Mammary epithelial cell (primary cell): Measurements from ENCODE around the gene TRIM23.

ENCODE experiments used
- EZH2 ChIP-seq: IDR thresholded peaks from 2 replicates; pipeline ENCODE4 v1.6.1; 2012; ENCODE audit warnings: low read length, inconsistent platforms, borderline replicate concordance
- TF ChIP-seq, protein P1 (sequence below), 2 donors: IDR thresholded peaks in 1 of 2; conservative IDR thresholded peaks in 1 of 2; 2 replicates each; pipeline ENCODE4 v1.5.1; 2011 to 2012; ENCODE audit warnings: inconsistent platforms in 2 of 2, low read length in 2 of 2, mild to moderate bottlenecking in 2 of 2, control low read depth in 1 of 2, low read depth in 1 of 2; ENCODE audit not compliant: insufficient read depth in 1 of 2; ENCODE audit errors: extremely low read depth in 1 of 2

DNA sequence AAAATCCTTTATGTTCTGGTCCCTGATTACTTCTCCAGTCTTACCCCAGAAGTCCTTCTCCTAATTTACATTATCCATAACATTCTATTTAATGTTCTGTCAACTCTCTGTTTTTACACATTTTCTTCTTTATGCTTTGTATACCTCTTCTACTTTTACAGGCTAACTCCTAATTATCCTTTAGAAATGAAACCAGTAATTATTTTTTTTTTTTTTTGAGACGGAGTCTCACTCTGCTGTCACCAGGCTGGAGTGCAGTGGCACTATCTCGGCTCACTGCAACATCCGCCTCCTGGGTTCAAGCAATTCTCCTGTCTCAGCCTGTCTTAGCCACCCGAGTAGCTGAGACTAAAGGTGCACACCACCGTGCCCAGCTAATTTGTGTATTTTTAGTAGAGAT, 70.2 kb downstream of the TRIM23 start:
- TF ChIP-seq, protein P1, sequence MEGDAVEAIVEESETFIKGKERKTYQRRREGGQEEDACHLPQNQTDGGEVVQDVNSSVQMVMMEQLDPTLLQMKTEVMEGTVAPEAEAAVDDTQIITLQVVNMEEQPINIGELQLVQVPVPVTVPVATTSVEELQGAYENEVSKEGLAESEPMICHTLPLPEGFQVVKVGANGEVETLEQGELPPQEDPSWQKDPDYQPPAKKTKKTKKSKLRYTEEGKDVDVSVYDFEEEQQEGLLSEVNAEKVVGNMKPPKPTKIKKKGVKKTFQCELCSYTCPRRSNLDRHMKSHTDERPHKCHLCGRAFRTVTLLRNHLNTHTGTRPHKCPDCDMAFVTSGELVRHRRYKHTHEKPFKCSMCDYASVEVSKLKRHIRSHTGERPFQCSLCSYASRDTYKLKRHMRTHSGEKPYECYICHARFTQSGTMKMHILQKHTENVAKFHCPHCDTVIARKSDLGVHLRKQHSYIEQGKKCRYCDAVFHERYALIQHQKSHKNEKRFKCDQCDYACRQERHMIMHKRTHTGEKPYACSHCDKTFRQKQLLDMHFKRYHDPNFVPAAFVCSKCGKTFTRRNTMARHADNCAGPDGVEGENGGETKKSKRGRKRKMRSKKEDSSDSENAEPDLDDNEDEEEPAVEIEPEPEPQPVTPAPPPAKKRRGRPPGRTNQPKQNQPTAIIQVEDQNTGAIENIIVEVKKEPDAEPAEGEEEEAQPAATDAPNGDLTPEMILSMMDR (conservative IDR thresholded peaks at IDR 0.05 in 1 of 2, IDR thresholded peaks at IDR 0.05 in 1 of 2; ENCODE audit: extremely low read depth in 1 of 2, insufficient read depth in 1 of 2, low read depth in 1 of 2, low read length in 2 of 2): no peak
- TF ChIP-seq EZH2: no peak
